ENCODE results near the gene ADARB2.

The ADARB2 gene

DNA sequence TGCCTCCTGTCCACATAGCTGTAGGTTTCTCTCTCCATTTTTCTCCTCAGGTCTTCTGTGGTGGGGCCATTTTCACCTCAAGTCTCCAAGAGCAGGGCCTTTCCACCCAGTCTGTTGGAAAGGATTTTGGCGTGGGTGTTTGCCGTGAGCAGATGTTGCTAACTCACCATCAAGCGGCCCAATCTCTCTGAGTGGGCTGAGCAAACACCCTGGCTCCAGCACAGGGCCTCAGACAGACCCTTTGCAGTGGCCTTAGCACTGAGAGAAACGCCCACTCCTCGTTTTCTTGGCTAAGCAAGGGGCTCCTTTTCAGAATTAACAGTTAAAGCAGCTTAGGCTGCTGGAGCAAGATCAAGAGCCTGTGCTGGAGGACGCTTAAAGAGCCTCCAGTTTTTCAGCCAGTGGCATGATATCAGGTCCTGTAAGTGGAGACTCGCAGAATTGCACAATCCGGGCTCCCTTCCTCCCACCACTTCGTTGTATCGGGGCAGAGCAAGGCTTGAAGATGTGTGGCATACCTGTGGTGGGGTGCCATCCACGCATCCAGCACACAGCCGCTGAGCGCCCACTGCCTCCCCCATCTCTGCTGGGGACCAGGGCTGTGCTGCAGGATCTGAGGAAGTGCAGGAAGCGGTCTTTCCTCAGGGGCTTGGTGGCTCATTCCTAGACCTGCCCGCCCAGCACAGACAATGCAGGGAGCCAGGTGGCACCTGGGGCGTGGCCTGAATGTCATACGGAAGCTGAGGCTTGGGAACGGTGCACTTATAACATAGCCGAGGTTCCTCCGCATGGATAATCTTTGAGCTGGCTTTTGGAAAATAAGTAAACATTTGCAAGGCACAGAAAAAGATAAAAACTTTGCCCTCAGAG lies 142.7 kb downstream of the ADARB2 start:
- no peak for DNase-seq (ENCODE audit: low read depth)

DNA sequence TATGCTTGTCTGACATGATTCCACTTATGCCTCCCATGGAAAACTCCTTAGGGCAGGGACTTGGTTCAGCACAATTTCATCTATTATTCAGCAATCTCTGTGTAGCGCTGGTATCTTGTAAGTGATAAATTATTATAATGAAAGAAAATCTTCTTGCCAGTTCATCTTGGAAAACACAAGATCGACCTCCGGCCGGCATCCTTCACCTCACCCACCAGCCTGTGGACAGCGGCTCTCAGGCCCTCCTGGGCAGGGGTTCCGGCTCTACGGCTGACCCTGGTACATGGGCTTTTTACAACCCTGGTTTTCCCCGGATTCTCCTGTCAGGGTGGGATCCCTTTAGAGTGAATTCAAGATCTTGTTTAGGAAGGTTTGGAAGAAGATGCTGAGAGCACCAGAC lies 145.6 kb downstream of the ADARB2 start:
- DNase-seq (ENCODE audit: low read depth), result no peak

DNA sequence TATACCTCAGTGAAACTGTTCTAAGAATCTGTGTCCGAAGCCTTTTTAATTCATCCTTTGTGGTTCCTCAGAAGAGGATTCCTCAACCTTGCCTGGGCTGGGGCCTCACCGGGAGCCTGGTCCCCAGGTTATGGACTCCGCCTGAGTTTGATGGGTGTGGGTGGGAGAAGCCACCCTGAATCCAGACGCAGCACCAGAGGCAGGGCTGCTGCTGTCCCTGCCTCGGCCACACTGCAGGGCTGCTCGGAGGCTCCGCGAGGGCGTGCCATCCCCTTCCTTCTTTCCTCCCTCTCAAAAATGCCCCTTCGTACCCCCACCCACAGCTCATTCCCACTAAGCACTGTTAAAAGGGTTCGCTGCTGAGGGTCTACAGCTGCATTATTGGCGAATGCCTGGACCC lies 146.3 kb downstream of the ADARB2 start:
- DNase-seq (ENCODE audit: low read depth), result no peak

DNA sequence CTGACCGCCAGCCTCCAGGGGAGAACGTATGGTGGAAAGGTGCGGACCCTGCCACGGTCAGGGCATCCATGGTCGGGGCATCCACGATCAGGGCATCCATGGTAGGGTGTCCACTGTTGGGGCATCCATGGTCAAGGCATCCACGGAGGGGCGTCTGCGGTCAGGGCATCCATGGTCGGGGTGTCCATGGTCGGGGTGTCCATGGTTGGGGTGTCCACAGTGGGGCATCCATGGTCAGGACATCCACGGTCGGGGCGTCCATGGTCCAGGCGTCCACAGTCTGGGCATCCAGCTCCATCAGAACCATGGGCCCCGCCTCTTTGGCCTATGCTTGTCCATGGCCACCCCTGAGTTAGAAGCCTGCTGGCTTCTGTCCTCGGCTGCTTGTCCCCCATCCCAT lies 148.1 kb downstream of the ADARB2 start:
- DNase-seq (ENCODE audit: low read depth), result no peak

DNA sequence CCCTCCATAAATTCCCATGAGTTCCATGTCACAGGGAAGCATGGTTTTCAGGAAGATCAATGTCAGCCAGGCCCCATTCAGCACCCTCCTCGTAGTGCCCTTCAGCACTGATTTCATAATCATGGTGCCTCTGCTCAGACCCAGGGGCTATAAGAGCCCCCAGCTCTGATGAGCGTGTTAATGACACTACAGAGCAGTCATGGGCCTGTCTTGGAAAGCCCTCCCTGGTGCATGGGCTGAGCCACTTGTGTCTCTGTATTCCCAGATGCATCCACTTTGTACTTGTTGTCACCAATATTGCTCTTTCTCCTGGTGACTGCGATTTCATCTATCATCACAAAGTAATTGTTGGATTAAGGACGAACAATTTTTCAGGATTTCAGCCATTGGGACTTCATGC lies 154.6 kb downstream of the ADARB2 start:
- no peak for DNase-seq (ENCODE audit: low read depth)

DNA sequence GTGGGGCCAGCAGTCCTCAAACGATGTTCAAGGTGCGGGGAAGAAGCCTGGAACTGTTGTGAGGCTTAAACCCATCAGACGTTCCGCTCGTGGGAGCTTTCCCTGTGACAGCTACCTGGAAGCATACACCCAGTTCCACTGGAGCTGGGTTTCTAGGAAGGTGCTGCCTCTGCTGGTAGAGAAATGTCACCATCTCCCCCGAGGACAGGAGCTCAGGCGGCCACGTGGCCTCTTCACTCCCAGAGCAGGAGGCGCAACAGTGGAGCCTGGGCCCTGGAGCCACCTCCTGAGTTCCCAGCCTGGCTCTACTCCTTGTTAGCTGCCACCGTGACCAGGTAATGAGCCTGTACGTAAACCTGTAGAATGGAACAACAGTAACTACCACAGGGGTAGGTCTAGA lies 156.1 kb downstream of the ADARB2 start:
- no peak for DNase-seq (ENCODE audit: low read depth)

DNA sequence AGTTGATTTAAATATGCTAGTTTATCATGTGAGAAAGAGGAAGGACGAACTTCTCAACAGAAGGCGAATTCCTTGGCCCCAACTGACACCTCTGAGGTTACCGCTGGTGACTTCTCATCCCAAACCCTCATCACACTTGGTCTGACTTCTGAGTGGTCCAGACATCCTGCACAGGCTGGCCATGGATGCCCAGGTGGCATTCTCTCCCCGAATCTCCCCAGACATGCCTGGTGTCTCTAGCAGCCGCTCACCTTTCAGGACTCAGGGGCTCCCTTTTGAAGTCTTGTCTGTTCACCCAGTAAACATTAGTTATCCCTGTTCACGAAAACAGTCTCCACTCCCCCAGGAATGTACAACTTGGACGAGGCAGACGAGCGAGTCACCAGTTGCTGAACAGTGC lies 157.7 kb downstream of the ADARB2 start:
- no peak for DNase-seq (ENCODE audit: low read depth)

DNA sequence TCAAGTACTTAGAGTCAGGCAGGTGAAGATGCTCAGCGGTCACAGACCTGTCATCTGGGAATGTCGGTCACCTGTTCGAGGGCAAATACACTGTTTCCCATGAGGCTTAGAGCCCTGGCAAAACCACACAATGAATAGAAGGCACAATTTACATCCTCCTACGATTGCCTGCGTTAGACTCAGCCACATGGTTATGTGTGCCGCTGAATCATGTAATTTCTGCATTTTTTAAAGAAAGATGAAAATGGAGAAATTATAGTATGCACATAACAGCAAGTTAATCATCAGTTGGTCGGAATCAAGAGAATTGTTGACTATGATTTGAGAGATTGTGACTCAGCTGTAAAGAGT lies 158.2 kb downstream of the ADARB2 start:
- no peak for DNase-seq (ENCODE audit: low read depth)

DNA sequence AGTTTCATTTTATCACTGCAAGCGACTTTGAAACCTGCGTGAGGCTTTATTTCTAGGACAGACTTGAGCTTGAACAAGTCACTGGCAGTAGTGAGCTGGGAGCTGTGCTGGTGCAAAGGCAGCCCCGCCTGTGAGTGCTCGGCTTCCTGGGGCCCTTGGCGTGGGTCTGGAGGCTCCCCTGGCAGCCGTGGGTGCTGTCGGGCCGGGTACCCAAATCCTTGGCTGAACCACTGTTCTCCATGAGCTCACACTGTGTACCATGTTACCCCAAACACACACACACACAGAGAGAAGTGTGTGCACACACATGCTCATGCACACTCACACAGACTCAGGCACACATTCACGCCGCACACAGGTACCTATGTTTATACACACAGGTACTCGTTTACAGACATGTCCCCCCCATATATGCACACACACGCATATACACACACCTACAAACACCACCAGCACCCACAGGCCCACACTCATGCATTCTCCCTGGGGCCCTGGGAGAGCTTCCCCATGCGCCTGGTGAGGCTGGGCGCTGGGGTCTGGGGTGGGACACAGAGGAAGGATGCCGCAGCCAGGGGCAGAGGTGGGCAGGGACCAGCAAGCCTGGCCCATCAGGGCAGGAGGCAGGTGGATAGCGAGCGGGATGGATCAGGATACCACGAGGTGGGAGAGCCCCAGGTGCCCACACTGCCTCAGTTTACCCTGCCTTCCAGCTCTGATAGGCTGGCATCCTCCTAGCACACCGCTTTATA lies 158.8 kb downstream of the ADARB2 start:
- no peak for DNase-seq (ENCODE audit: low read depth)

DNA sequence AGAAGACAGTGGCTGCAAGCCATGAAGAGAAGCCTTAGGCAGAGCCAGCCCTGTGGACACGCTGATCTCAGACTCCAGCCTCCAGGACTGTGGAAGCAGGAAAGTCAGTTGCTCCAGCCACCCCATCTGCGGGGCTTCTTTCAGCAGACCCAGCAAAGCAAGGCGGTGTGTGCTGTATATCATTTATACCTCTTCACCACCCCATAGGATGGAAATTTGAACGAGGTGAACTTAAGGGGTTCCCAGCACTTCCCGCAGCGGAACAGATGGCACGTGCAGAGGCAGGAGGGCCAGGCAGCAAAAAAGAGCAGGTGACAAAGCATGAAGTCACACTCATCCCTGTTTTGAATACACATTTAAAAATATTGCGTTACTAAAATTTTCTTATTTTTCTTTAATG lies 159.4 kb downstream of the ADARB2 start:
- no peak for DNase-seq (ENCODE audit: low read depth)

DNA sequence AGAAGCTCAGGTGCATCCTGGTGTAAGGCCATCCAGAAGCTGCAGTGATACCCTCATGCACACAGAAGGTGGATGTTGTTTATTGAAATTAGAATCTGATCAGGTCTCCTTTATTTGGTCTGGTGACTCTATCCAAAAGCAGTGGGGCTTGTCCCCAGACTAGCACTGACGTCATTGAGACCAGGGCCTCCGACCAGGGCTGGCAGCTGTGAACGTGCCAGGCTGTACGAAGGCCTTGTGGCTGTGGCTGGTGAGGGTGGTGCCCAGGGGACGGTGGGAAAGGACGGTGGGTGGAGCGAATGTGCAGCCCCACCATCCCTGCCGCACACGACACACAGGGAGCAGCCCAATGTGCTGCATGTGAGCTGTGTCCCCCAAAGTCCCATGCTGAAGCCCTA lies 160.0 kb downstream of the ADARB2 start:
- no peak for DNase-seq (ENCODE audit: low read depth)

DNA sequence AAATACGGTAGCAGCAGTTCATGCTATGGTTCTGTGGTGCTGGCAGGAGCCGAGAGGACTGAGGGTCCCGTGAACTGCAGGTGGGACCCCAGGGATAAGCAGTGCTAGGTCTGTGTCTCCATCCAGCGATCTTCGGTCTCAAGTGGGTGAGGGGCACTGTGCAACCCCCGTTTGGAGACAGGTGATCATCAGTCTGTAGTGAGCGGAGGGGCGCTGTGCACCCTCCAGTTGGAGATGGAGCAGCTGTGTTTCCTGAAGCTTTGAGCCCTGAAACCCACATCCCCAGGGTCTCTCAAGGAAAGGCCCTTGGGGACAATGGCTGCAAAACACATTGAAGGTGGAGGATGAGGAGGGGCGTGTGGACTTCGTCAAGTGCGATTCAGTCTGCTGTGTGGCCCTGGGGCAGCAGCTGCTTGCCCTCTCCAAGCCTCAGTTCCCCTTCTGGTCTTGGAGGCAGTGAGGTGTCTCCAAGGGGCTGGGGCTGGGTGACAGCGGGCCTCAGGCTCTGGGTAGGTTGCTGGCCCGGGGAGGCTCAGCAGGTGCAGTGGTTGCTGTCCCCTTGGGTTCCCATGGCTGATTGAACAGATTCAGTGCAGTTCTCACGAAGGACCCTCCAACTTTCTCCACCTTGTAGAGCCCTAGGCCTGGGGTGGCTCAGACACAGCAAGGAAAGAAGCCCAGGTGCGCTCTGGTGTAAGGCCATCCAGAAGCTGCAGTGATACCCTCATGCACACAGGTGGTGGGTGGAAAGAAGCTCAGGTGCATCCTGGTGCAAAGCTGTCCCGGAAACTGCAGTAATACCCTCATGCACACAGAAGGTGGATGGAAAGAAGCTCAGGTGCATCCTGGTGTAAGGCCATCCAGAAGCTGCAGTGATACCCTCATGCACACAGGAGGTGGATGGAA lies 160.6 kb downstream of the ADARB2 start:
- no peak for DNase-seq (ENCODE audit: low read depth)

DNA sequence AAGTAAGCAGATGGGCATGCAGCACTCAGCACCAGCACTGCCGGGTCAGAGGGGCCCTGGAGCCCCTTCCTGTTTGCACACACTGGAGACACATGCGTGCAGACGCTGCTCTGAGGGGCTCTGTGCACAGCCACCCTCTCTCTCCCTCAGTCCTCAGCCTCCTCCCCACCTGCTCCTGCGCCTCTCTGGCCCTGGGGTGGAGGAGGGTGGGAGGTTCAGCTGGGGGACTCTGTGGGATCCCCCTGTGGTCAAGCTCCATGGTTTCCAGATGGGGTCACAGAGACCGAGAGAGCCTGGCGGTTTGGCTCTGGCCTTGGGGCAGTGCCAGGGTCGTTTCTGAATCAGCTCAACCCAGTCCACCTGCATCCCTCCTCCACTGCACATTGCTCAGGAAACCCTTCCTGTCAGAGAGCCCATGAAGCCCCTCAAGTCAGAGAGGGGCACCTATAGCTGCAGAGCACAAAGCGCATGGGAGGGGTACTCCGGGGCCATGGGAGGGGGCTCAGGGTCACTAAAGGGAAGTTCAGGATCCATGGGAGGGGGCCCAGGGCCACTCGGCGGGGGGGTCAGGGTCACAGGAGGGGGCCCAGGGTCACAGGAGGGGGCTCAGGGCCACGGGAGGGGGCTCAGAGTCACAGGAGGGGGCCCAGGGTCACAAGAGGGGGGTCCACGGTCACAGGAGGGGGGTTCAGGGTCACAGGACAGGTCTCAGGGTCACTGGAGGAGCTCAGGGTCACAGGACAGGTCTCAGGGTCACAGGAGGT lies 161.7 kb downstream of the ADARB2 start:
- DNase-seq (ENCODE audit: low read depth), result no peak

DNA sequence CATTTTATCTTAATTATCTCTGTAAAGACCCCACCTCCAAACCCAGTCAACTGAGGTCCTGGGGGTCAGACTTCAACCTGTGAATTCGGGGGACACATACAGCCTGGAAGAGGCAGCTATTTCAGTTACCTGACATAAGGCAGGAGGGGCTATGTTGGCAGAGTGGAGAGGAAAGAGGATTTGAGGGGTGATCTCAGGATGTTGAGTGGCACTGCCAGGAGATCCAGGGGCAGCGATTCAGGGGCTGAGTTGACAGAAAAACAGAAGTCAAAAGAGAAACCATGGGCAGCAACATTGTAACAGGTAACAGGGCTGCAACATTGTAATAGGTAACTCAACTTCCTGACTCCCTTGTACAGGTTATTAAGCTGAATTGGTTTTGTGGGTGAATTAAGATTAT lies 162.6 kb downstream of the ADARB2 start:
- DNase-seq (ENCODE audit: low read depth), result no peak

DNA sequence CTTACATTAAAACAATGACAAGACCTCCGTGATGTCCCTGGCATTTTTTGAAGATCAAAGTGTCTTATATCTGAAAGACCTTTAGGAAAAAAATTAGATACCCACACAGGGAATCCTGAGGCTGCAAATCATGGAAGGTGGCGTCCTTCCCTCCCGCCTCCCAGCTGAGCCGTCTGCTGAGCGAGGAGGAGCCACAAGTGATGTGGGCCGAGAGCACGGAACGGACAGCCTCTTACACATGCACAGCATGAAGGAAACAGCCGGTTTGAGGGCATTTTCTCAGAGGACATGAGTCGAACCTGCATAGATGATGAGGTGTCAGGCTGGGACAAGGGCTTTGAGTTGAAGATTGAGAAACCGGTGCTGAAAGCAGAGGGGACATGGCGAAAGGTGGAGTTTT lies 163.3 kb downstream of the ADARB2 start:
- no peak for DNase-seq (ENCODE audit: low read depth)

DNA sequence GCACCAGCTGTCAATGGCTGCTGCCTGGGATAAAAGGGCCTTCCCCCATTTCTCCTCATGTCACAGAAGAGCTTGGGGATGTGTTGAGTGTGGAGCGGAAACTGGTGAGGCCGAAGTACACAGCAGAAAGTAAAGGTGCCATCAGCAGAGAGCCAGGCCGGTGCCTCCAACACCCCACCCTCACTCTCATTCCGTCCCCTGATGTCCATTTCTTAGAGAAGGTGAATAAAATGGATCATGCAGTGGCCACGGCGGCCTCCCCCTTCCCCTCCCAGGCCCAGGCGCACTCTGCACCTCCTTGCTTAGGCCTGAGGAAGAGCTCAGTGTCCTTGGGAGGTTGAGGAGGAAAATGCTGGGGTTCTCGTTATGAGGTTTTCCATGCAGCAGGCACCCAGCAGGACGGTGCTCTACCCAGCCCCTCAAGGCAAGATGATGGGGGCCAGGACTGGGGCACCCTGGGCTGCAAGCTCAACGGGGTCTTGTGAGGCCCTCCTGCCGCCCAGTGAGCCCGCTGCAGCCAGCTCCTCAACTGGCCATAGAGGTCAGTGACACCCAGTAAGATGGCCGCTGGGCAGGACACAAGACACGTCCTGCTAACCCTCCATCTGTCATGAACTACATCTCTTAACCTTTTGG lies 163.9 kb downstream of the ADARB2 start:
- no peak for DNase-seq (ENCODE audit: low read depth)

DNA sequence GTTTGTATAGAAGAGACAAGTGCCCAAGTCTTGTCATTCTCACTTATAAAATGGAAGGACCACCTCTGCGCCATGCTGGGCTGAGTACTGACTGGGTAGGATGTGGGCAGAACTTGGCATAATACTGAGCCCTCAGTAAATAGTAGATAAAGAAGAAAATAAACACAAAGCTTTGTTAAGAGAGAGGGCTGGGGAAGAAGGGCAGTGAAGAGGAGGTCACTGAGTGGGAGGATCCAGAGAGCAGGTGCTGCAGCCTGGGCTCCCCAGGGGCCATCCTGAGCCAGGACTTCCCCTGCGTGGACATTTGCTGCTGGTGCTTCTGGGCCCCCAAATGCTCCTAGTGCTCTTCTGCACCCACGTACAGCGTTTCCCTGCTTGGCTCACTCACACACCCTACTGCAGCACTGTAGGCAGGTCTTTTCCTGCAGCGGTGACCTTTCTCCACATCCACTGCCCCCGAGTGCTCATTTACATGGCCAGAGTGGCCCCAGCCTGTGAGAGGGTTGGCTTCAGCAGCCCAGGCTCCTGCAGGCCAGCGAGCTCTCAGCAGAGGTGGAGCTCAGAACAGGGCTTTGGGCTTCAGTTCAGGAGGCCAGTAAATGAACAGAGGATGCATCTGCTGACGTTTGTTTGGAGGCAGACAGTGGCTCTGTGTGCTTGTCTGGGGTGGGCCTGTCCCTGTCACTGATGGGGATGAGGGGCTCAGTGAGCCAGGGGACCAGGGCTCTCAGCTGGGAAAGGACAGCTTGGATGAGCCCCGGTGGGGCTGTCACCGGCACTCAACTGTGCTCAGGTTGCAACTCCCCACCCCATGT lies 164.6 kb downstream of the ADARB2 start:
- no peak for DNase-seq (ENCODE audit: low read depth)

DNA sequence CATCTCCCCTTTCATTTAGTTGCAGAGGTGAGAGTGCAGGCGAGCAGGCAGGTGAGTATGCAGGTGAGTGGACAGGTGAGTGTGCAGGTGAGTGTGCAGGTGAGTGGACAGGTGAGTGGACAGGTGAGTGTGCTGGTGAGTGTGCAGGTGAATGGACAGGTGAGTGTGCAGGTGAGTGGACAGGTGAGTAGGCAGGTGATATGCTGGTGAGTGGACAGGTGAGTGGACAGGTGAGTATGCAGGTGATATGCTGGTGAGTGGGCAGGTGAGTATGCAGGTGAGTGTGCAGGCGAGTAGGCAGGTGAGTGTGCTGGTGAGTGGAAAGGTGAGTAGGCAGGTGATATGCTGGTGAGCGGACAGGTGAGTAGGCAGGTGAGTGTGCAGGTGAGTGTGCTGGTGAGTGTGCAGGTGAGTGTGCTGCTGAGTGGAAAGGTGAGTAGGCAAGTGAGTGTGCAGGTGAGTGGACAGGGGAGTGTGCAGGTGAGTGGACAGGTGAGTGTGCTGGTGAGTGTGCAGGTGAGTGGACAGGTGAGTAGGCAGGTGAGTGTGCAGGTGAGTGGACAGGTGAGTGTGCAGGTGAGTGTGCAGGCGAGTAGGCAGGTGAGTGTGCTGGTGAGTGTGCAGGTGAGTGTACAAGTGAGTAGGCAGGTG lies 165.6 kb downstream of the ADARB2 start:
- no peak for DNase-seq (ENCODE audit: low read depth)

DNA sequence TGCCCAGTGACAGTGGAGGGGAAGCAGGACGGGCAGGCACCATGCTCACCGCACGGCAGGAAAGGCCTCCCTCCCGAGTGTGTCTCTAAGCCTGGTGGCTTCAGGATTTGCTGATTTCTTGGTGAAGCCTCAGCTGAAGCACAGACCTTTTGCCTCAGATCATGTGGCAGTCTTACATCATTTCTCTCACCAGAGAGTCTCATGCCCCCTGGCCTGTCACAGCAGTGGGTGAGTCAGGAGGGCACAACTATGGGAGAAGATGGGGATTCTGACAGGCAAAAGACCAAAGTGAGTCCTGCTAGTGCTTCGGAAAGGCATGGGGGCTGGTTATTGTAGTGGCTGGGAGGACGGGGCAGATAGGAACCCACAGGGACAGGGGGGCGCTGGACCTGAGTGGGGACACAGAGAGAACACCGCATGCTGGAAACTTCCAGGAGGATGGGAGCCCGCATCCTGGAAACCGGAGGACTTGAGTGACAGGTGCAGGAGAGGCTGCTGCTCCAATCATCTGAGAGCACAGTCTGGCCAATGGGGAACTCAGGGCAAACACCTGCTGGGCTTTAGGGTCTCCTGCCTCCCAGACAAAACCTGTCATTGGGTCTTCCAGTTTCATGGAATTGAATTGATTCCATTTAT lies 166.8 kb downstream of the ADARB2 start:
- DNase-seq (ENCODE audit: low read depth), result no peak

Measured in activated gamma-delta T cell treated with anti-CD3 and anti-CD28 coated beads, Interleukin-2, amount 50 U/mL, for 16 hours (primary cell).